Stimulated activated CD8-positive, alpha-beta memory T cell treated with anti-CD3 and anti-CD28 coated beads, Interleukin-7, amount 100 ng/mL, for 1 hour (primary cell): ENCODE measurements around the gene JAKMIP1.
A peak's percentile ranks its signal among the peaks of the same experiment; 100 is the strongest.
"Not testable (repeated sequence)": the region's sequence is repeated elsewhere in the genome, so short reads cannot be mapped to it uniquely, and the experiment has no call there.

ENCODE experiments used
- DNase-seq, 2 donors: peaks; one replicate each; pipeline ENCODE4 v3.0.0-alpha.2; 2020; ENCODE audit warnings: low read depth in 2 of 2

The JAKMIP1 gene

DNA sequence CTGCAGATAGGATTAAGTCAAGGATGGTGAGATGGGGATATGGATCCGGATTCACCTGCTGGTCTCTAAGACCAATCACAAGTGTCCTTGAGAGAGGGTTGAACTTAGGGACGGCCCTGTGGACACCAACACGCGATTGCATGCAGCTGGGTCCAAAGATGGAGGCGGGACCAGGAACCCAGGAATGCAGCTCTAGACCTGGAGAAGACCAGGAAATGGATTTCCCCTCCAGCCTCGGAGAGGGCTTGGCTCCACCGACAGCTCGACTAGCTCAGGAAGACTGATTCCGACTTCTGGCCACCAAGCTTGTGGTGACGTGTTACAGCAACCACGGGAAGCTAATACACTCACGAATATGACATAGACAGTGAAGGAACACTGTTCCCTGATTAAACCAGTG is 186.8 kb downstream of the JAKMIP1 start:
- DNase-seq: no peak

DNA sequence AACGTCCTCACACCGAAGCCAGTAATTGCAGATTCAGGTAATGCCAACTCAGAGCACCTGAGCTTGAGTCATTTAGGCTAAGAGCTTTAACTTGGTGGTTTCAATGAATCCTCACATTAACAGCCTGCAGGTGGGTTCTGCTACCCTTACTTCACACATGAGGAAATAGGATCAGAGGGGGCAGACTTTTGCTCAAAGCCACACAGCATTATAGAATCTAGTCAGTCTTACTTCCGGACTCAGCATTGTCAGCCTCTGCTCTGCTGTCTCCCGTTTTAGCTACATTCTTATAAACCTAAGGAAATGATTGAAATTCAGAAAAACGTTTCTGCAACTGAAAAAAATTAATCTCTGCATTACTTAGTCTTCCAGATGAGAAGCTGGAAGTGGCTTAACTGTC is 188.1 kb downstream of the JAKMIP1 start:
- no peak for DNase-seq

DNA sequence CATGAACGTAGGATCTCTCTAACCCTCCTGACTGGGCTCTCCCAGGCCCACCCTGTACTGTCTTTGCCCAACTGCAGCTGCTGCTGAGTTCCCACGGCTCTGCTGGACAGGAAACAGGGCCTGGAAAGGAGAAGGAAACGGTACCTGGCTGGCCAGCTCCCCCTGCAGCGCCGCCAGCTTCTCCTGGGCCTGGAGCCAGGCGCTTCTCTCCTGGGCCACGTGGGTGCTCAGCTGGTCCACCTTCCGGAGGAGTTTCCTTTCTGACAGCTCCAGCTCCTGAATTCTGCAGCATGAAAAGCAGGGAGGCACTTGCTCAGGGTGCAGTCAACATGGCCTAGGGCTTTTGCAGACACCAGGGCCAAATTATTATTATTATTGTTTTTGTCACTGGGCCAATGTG is 188.7 kb downstream of the JAKMIP1 start:
- no peak for DNase-seq

DNA sequence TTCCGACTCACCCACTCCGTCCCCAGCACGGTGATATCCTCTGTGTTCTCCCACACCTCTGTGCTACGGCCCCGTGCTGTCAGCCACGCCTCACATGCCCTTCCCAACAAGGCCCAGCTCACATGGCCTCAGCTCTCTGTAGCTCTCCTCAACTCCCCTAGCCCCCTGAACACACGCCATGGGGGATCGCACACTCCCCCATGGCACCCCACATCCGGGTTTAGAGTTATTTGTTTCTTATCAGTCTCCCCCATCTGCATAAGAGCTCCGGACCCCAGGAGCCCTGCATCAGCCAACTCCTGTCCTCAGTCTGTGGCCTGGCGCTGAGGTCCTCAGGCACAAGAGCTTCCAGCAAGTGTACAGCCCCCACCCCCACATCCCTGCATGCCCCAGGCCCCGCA is 189.1 kb downstream of the JAKMIP1 start:
- no peak for DNase-seq

DNA sequence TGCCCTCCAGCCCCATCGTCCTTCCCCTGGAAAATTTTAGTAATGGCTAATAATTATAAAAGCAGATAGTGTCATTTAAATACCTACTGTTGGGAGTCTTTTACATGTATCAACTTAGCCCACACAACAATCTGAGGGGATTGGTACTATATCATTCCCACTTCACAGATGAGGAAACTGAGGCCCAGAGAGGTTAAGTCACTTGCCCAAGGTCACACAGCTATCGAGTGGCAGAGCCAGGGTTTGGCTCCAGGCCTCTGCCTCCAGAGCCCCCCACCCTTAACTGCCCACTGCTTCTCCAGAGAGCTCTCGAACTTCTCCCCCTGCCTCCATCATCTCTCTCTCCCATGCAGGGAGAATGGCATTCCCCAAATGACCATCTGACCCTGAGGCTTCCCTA is 189.6 kb downstream of the JAKMIP1 start:
- no peak for DNase-seq

DNA sequence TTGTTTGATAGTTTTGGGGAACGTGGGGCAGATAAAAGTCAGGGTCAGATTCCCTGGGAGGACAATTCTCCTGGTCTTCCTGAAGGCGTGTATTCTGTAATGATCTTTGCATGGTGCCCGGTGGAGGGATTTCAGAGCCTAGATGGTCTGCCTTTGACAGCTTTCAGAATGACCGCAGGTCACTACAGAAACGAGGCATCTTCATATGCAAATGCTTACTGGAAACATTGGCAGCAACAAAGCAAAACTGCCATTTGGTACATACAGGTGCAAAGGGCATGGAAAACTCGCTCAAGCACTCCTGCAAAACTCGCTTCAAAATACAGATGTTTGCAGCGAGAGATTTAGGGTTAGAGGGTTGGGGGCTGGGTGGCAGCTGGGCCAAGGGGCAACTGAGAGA is 190.9 kb downstream of the JAKMIP1 start:
- no peak for DNase-seq

DNA sequence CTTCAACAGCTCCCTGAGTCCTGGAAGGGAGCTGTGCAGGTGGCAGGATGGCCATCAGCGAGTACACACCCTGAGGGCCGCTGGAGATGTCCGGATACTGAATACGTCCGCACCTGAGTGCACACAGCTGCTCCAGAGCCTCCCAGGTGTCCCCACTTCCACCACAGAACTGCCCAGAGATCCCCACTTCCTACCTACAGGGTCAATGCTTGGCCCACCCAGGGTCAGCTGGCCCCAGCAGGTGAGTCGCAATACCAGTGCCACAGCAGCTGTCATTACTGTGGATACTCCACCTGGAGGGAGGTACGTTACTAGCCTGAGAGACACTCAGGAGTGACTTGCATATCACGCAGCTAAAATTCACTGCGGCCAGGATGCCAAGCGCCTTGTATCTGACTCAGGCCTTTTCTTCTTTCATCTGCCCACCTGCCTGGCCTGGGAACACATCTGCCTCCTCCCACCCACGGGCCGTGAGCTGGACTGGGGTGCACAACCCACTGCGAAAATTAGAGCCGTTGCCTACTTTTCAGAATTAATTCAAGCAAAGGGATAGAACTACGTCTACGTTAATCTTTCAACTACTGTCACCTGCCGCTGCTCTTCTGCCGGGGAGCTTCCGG is 191.5 kb downstream of the JAKMIP1 start:
- no peak for DNase-seq

DNA sequence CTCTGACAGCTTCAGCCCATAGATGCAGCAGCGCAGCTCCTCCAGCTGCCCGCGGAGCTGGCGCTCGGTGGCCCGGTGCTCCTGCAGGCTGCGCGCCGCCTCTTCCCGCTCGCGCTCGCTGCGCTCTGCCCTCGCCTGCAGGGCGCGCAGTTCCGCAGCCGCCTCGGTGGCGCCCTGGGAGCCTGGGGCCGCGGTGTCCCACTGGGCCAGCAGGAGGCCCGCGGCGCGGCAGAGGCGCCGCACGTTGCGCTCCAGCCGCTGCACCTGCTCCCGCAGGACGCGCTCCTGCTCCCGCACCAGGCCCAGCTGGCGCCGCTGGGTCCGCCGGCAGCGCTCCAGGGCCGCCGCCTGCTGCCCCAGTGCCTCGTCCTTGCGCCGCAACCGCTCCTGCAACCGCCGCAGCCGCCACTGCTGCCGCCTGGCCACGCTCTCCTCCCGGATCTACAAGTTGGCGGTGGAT is 192.2 kb downstream of the JAKMIP1 start:
- DNase-seq: no peak

DNA sequence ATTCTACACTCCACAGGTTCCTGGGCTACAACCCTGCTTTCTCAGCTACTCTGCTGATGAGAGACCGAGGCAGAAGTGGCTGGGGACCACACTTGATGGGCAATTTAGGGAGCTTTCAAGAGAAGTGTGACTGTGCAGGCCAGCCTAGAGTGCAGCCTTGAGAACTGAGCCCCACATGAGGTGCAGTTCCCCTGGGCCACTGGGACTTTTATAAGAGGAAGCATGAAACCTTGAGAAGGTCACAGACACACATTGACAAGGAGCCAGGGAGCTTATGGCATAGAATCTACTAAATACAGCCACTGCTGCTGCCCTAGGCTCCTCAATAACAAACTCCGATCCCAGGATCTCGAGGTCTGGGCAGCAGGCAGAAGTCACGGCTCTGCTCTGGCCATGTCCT is 195.2 kb downstream of the JAKMIP1 start:
- DNase-seq: no peak

DNA sequence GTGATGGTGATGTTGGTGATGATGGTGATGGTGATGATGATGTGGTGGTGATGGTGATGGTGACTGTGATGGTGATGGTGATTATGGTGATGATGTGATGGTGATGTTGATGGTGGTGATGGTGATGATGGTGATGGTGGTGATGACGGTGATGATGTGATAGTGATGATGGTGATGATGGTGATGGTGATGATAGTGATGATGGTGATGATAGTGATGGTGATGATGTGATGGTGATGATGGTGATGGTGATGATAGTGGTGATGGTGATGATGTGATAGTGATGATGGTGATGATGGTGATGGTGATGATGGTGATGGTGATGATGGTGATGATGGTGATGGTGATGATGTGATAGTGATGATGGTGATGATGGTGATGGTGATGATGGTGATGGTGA is 196.9 kb downstream of the JAKMIP1 start:
- not testable (repeated sequence) for DNase-seq

DNA sequence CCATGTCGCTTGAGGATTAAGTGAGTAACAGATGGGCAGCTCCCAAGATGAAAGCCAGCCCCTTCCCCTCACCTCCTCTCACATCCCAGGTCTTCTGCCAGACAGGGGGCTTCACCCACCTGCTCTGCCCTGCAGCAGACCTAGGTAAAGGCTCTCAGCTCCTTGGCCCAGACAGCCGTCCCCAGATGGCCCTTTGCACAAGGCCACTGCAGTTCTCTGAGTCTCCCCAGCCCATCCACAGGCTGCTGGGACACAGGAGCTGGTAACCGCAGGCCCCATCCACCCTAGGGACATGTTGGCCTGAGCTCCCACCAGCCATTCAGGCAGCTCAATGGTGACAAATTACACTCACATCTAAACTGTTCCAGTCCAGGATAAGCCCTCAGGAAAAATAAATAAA is 197.4 kb downstream of the JAKMIP1 start:
- no peak for DNase-seq

DNA sequence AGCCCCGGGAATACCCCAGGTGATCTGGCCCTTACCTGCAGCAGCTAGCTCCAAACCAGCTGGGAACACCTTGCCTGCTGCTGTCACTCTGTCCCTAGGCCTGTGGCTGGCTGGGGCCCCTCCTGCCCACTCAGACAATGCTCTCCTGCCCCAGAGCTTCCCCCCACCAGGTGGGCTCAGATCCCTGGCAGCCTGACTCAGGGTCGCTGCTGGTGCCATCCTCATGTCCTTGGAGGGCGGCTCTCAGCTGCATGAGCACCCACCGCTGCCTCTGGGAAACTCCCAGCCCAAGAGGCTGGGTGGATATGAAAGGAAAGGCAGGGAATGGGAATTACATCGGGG is 197.9 kb downstream of the JAKMIP1 start:
- DNase-seq: no peak

DNA sequence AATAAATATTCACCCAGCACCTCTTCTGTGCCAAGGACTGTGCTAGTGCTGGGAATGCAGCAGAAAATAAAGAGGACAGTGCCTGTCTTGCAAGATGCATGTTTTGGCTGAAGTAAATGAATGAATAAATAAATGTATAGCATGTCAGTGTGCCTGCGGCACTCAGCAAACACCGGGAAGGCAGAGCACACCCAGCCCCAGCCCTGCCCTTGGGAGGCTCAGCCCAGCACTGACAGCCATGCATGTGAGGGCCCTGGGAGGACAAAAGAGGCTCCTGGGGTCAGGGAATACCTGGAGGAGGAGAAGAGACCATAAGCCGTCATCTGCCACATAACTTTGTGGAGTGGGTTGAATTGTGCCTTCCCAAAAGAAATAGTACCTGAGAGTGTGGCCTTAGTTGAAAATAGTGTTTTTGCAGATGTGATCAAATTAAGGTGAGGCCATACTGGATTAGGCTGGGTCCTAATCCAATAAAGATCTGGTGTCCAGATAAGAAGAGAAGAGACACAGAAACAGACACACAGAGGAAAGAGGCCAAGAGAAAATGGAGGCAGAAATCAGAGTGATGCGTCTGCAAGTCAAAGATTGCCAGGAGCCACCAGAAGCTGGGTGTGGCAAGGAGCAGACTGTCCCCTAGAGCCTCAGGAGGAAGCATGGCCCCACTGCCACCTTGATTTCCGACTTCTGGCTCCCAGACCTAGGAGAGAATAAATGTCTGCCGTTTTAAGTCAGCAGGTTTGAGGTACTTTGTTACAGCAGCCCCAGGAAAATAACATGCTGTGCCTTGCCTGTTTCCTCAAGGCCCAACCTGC is 198.5 kb downstream of the JAKMIP1 start:
- DNase-seq: no peak

DNA sequence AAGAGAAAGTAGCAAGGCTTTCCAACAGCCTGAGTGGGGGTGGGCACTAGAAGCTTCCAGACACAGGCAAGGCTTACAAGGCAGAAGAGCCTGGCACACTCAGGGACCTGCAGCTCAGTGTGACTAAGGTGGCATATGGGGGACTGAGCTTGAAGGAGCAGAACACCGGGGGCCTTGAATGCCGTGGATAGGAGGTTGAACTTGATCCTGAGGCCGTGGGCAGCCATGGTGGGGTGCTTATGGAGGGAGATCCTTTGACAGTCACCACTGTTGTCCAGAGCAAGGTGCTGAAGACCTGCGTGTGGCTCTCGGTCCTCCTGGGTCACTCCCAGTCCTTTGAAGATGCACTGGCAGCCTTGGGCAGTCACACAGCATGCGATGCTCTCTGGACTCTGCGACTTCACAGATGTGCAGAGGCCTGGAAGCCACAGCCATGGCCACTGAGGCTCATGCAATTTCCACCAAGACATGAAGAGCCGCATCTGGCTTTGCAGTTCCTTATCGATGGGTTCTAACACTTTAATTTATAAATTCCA is 200.5 kb downstream of the JAKMIP1 start:
- no peak for DNase-seq

DNA sequence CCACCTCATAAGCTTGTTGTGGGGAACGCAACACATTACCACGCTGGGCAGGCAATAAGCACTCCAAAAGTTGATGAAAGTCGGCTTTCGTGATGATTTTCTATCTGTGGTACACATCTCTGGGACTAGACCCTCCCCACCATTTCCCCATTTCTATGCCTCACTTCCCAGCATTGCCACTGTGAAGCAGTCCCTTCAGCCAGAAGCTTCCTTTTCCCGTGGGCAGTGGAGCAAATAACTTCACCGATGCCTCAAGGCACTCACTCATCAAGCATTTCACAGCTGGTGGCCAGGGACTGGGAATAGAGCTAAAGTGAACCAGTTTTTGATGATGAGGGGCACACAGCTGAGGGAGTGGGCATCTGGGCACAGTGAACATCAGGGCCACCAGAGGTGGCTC is 201.0 kb downstream of the JAKMIP1 start:
- DNase-seq: no peak

DNA sequence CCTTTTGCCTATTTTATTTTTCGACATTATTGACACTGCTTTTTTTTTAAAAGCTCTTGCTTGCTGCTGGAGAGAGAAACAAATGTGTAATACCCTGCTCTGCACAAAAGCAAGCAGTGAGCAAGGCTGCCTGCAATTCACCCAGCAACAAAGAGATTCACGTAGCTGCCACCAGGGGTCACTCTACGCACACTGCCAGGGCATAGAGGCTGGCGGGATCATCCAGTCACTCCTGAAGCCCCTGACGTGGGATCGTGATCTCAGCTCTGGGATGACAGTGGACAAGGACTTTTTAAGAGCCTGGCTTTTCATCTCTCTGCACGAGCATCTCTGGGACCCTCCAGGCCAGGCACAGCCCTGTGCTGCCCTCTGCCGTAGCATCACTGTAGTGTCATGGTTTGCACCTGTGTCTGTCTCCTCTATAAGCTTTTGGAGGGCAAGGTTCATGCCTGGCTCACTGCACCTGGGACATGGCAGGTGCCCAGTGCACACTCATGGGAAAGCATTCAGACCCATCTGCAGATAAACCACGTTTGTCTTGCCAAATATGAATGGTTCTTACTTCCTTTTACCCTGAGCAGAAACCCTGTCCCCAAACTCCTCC is 201.9 kb downstream of the JAKMIP1 start:
- peak in 1 of 2 donors; percentile 10 for DNase-seq

DNA sequence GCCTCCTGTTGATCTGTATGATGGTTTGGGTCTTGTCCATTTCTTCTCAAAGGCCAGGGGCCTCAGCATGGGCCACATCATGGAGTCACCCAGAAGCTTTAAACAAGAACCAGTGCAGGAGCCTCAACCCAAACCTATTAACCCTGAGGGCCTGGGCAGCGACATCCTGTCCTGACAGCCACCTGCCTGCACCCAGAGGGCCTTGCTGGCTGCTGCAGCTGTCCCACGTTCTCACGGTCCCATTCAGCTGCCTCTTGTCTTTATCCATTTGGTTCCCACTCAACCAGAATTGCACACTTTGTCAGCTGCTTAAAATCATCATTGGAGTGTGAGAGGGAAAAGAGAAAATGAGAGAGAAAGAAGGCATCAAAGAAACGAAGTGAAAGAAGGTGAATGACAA is 203.7 kb downstream of the JAKMIP1 start:
- DNase-seq: no peak

DNA sequence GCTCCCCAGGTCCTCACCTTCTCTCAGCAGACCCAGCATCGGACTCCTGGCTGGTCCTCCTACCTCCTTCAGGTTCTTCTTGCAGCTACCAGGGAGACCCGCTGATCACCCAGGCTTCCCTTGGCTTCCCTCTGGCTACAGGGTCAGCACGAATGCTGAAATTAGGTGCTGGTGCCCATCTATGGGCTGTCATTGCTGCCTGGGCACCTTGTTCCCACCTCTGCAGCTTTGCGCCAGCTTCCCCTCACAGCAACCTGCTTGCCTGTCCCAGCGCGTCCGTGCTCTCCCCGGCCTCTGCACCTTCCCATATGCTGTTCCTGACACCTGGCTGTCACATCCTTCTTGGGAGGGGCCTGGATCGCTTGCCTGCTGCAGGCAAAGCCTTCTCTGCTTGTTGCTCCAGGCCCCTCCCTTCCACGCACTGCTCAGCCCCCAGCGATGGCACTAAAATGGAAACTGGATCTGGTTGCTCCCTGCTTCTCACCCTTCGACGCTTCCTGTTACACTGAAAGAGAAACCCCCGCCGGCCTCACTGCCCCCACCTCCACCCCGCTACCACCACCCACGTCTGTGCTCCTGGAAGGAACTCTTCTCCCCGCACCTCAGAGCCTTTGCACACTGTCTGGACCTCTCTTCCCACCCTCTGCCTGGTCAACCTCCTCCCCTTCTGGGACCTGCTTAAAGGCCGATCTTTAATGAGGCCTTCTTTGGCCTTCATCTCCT is 204.3 kb downstream of the JAKMIP1 start:
- no peak for DNase-seq

DNA sequence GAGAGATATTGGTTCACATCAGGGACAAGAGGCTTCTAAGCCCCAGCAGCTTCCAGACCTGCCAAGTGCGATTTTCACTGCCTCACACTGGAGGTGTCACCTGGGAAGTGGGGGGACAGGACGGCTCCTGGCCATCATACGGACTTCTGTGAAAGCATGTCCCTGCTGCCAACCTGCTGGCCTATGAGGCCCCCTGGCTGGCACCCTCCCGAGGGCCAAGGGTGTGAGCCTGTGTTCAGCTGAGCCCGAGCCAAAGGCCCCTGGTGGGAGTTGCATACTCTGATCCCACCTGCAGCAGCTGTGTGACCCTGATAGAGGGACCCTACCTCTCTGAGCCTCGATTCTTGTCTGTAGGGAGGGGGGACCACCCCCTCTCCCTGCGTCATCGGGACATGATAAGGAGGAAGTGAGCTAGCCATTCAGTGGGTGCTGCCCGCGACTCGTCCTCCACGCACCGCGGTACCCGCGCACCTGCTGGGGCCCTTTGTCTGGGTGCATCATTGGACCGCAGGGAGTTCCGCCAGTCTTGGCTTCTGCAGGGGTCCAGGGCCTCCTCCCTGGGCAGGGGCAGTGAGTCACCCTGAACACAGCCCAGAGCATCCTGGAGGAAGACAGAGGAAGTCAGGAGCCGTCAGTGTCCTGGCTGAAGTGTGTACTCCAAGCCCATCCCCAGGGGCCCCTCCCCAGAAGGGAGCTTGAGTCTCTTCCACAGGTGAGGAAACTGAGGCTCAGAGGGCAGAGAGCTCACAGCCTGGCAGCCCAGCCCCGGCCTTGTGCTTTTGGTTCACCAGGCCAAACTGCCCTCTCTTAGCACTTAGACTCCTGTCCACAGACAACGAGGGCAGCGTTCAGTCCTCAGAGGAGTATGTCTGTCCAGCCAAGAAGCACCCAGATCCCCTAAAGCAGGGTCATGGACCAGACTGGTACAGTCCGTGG is 206.2 kb downstream of the JAKMIP1 start:
- DNase-seq: no peak

DNA sequence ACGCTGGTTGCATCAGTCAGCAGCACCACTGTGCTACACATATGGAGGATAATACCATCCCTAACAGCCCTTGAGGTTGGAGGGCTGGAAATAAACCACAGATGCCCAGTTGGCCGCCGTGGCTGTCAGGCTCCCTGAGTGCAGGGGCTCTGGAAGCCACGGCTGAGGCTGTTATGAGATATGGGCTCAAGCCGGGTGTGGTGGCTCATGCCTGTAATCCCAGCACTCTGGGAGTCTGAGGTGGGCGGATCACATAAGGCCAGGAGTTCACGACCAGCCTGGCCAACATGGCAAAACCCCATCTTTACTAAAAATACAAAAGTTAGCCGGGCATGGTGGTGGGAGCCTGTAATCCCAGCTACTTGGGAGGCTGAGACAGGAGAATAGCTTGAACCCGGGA is 207.0 kb downstream of the JAKMIP1 start:
- DNase-seq: not testable (repeated sequence)

DNA sequence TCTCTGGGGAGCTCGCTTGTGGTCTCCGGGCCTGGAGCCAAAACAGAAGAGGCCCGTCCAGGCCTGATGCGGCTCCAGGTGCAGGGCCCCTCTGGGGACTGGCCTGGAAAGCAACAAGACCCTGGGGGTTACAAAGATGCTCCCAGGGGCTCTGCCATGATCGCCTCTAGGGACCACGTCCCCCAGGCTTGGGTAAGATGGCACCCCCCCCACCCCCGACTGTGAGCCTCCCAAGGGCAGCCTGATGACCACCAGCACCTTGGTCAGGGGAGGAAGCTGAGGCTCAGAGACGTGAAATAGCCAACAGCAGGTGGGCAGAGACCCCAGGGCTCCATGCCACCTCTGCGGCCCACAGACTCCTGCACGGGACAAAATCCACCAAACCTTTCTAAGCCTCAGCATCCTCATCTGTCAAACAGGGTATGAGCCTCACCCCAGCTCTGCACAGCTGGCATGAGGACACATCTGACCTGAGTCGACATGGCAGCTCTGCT is 207.5 kb downstream of the JAKMIP1 start:
- no peak for DNase-seq
